Activated naive CD4-positive, alpha-beta T cell treated with anti-CD3 and anti-CD28 coated beads, Interleukin-2, amount 10 ng/mL, durations not matched to agents 7 days and 5 days (primary cell): ENCODE data around the gene TRIO.

Experiments used
- CTCF ChIA-PET: fragments of 350-600 bp; sonication (Branson Sonifier 250); formaldehyde crosslinking; loops from one replicate; lab custom pipeline; 2021; ENCODE audit warnings: antibody characterized with exemption; lab: Charles Lee
- DNase-seq: peaks from one replicate; pipeline ENCODE4 v3.0.0-alpha.2; 2020
- H3K27ac Mint-ChIP-seq: one replicate; pipeline ENCODE4 v1.8.0; 2021; ENCODE audit warnings: mild to moderate bottlenecking, moderate library complexity, mixed read lengths
- H3K27me3 Mint-ChIP-seq: one replicate; pipeline ENCODE4 v1.8.0; 2021; ENCODE audit warnings: mild to moderate bottlenecking, mixed read lengths
- H3K36me3 Mint-ChIP-seq: one replicate; pipeline ENCODE4 v1.8.0; 2021; ENCODE audit warnings: mixed read lengths
- H3K4me1 Mint-ChIP-seq: one replicate; pipeline ENCODE4 v1.8.0; 2021; ENCODE audit warnings: mixed read lengths
- H3K4me3 Mint-ChIP-seq: one replicate; pipeline ENCODE4 v1.8.0; 2021; ENCODE audit warnings: mild to moderate bottlenecking, moderate library complexity, mixed read lengths
- H3K9me3 Mint-ChIP-seq: one replicate; pipeline ENCODE4 v1.8.0; 2021; ENCODE audit warnings: mixed read lengths

TRIO gene

GRCh38 chr5:14510156-14510734 is 367.1 kb downstream of the TRIO start:
- Mint-ChIP-seq H3K27ac (no peak overlapping the region), H3K4me3 (no peak overlapping the region), H3K4me1 (no peaks in the 10 kb centered on the region), H3K9me3 (no peaks in the 10 kb centered on the region), H3K36me3 (no peaks in the 10 kb centered on the region), H3K27me3 (no peaks in the 10 kb centered on the region)
- CTCF ChIA-PET, result no interaction called here
- DNase-seq, result no peak

GRCh38 chr5:14510880-14511279 is 367.7 kb downstream of the TRIO start:
- no peak overlapping the region for H3K4me3 Mint-ChIP-seq
- no peaks in the 10 kb centered on the region for H3K36me3 Mint-ChIP-seq
- no peaks in the 10 kb centered on the region for H3K4me1 Mint-ChIP-seq
- CTCF ChIA-PET, result no interaction called here
- no peak for DNase-seq
- H3K27me3 Mint-ChIP-seq, result no peaks in the 10 kb centered on the region
- peaks cover 3% of the 10 kb centered on the region for H3K9me3 Mint-ChIP-seq
- no peak overlapping the region for H3K27ac Mint-ChIP-seq

DNA sequence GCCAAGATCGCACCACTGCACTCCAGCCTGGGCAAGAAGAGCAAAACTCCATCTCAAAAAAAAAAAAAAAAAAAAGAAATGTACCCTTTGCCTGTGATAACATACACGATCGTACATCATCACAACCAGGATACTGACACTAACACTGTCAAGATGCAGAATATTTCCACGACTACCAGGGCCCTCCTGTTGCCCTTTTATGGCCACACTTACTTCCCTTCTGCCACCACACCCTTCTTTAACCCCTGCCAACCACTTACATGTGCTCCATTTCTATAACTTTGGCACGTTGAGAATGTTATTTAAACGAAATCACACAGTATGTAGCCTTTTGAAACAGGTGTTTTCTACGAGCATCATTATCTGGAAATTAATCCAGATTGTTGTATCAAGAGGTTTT is 369.4 kb downstream of the TRIO start:
- H3K9me3 Mint-ChIP-seq, result peaks cover 3% of the 10 kb centered on the region
- no peaks in the 10 kb centered on the region for H3K36me3 Mint-ChIP-seq
- H3K27me3 Mint-ChIP-seq, result peaks cover 13% of the 10 kb centered on the region
- H3K27ac Mint-ChIP-seq, result no peak overlapping the region
- no peak for DNase-seq
- CTCF ChIA-PET, result no interaction called here
- H3K4me1 Mint-ChIP-seq, result no peaks in the 10 kb centered on the region
- no peak overlapping the region for H3K4me3 Mint-ChIP-seq

GRCh38 chr5:14513266-14513665 is 370.1 kb downstream of the TRIO start:
- Mint-ChIP-seq H3K4me1 (no peaks in the 10 kb centered on the region), H3K4me3 (no peak overlapping the region), H3K27me3 (peaks cover 17% of the 10 kb centered on the region), H3K36me3 (no peaks in the 10 kb centered on the region), H3K9me3 (peaks cover 3% of the 10 kb centered on the region), H3K27ac (no peak overlapping the region)
- DNase-seq, result no peak
- CTCF ChIA-PET, result no interaction called here

GRCh38 chr5:14516901-14517300 is 373.8 kb downstream of the TRIO start:
- CTCF ChIA-PET, result no interaction called here
- no peak overlapping the region for H3K27ac Mint-ChIP-seq
- peaks cover 14% of the 10 kb centered on the region for H3K9me3 Mint-ChIP-seq
- peaks cover 21% of the 10 kb centered on the region for H3K27me3 Mint-ChIP-seq
- no peak overlapping the region for H3K4me3 Mint-ChIP-seq
- H3K36me3 Mint-ChIP-seq, result no peaks in the 10 kb centered on the region
- no peaks in the 10 kb centered on the region for H3K4me1 Mint-ChIP-seq
- DNase-seq, result no peak

DNA sequence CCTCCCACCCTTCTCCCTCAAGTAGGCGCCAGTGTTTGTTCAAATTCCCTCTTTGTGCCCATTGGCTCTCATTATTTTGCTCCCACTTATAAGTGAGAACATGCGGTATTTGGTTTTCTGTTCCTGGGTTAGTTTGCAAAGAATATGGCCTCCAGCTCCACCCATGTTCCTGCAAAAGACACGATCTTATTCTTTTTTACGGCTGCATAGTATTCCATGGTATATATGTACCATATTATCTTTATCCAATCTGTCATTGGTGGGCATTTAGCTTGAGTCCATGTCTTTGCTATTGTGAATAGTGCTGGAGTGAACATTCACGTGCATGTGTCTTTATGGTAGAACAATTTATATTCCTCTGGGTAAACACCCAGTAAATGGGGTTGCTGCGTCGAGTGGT is 375.5 kb downstream of the TRIO start:
- no peak overlapping the region for H3K4me3 Mint-ChIP-seq
- H3K27me3 Mint-ChIP-seq, result peaks cover 22% of the 10 kb centered on the region
- H3K27ac Mint-ChIP-seq, result no peak overlapping the region
- H3K9me3 Mint-ChIP-seq, result peaks cover 17% of the 10 kb centered on the region
- CTCF ChIA-PET, result no interaction called here
- no peak for DNase-seq
- no peaks in the 10 kb centered on the region for H3K4me1 Mint-ChIP-seq
- H3K36me3 Mint-ChIP-seq, result no peaks in the 10 kb centered on the region

DNA sequence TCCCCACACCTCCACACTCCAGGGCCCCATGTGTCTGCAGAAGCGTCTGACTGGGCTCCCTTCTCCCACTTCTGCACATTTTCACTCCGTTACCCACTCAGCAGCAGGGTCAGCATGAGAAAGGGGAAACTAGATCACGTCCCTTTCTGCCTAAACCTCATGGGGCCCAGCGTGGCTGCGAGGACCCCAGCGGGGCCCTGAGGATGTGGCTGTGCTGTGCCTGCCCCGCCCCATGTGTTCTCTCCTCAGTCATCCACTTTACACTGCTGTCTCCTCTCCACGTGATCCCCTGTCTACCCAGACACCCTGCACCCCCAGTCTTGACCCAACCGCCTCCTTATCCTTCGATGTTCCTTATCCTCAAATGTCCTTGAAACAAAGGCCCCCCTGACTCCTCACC is 378.6 kb downstream of the TRIO start:
- peaks cover 21% of the 10 kb centered on the region for H3K27me3 Mint-ChIP-seq
- CTCF ChIA-PET, result interaction anchor here (0.7 kb wide), 1 partner anchor 9 kb away, joined by 3 read pairs; no protein-coding TSS in a partner anchor
- H3K36me3 Mint-ChIP-seq, result no peaks in the 10 kb centered on the region
- H3K4me3 Mint-ChIP-seq, result no peak overlapping the region
- no peak overlapping the region for H3K27ac Mint-ChIP-seq
- peaks cover 14% of the 10 kb centered on the region for H3K9me3 Mint-ChIP-seq
- H3K4me1 Mint-ChIP-seq, result no peaks in the 10 kb centered on the region
- no peak for DNase-seq

DNA sequence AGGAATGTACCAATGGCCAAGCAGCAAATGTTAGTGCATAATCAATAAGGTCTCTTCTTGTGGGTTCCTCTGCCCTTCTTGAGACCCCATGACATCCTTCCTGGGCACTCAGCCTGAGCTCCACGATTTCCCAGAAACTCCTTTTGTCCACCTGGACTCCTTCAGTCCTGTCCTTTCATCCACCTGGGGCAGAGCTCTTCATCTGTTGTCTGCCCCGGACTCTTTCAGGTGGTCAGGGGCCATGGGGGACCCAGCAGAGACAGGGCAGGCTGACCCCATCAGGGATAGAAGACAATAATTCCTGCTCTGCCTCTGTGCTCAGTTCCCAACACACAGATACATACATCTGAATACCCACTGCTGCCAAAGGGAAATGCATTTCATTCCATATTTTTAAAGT is 379.6 kb downstream of the TRIO start:
- Mint-ChIP-seq H3K4me3 (no peak overlapping the region), H3K9me3 (peaks cover 14% of the 10 kb centered on the region), H3K27me3 (peaks cover 14% of the 10 kb centered on the region), H3K27ac (no peak overlapping the region), H3K36me3 (no peaks in the 10 kb centered on the region), H3K4me1 (no peaks in the 10 kb centered on the region)
- DNase-seq, result no peak
- CTCF ChIA-PET, result no interaction called here

GRCh38 chr5:14523243-14524034 is 380.3 kb downstream of the TRIO start:
- Mint-ChIP-seq H3K36me3 (no peaks in the 10 kb centered on the region), H3K4me3 (no peak overlapping the region), H3K27me3 (peaks cover 12% of the 10 kb centered on the region), H3K9me3 (peaks cover 13% of the 10 kb centered on the region), H3K27ac (no peak overlapping the region), H3K4me1 (no peaks in the 10 kb centered on the region)
- CTCF ChIA-PET, result no interaction called here
- DNase-seq, result no peak

- no peaks in the 10 kb centered on the region for H3K4me1 Mint-ChIP-seq
- CTCF ChIA-PET, result interaction anchor here (1.8 kb wide), 1 partner anchor 123 kb away, joined by 3 read pairs; no protein-coding TSS in a partner anchor
- H3K36me3 Mint-ChIP-seq, result no peaks in the 10 kb centered on the region
- peaks cover 12% of the 10 kb centered on the region for H3K27me3 Mint-ChIP-seq
- H3K4me3 Mint-ChIP-seq, result no peak overlapping the region
- DNase-seq, result no peak
- H3K27ac Mint-ChIP-seq, result peak overlapping the region; percentile 35
- H3K9me3 Mint-ChIP-seq, result peaks cover 7% of the 10 kb centered on the region
Measured at GRCh38 chr5:14525397-14525796, 382.3 kb downstream of the TRIO start.

- no peak for DNase-seq
- Mint-ChIP-seq H3K27ac (no peak overlapping the region), H3K9me3 (peaks cover 7% of the 10 kb centered on the region), H3K4me1 (no peaks in the 10 kb centered on the region), H3K4me3 (no peak overlapping the region), H3K27me3 (peaks cover 11% of the 10 kb centered on the region), H3K36me3 (no peaks in the 10 kb centered on the region)
- CTCF ChIA-PET, result interaction anchor here (0.6 kb wide), 1 partner anchor 609 kb away, joined by 3 read pairs; no protein-coding TSS in a partner anchor
Measured at GRCh38 chr5:14526493-14526892, 383.4 kb downstream of the TRIO start.

- Mint-ChIP-seq H3K36me3 (no peaks in the 10 kb centered on the region), H3K9me3 (no peaks in the 10 kb centered on the region), H3K27ac (no peak overlapping the region), H3K27me3 (peaks cover 13% of the 10 kb centered on the region), H3K4me1 (no peaks in the 10 kb centered on the region), H3K4me3 (no peak overlapping the region)
- no peak for DNase-seq
- CTCF ChIA-PET, result no interaction called here
Measured at GRCh38 chr5:14528115-14528514, 385.0 kb downstream of the TRIO start.

DNA sequence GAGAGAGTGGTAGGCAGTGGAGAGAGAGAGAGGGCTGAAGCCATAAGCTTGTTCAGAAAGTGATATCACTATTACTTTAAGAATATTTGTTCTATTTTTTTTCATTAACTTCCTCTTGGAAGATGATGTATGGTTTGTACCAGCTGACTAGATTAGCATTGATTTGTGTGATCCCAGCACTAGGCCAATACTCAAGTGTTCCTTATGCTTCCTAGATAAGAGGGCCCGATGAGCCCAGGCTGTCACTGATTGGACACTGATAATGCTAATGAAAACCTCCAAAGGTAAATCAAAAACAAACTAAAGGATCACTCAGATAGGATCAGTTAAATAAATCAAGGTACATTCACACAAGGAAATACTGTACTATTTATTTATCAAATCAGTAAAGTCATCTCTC is 385.8 kb downstream of the TRIO start:
- Mint-ChIP-seq H3K27me3 (peaks cover 13% of the 10 kb centered on the region), H3K27ac (no peak overlapping the region), H3K4me1 (no peaks in the 10 kb centered on the region)

GRCh38 chr5:14531668-14532067 is 388.5 kb downstream of the TRIO start:
- H3K27me3 Mint-ChIP-seq, result peaks cover 7% of the 10 kb centered on the region
- CTCF ChIA-PET, result no interaction called here

More for the DNA sequence above, 385.8 kb downstream of the TRIO start:
- no peak for DNase-seq
- Mint-ChIP-seq H3K36me3 (no peaks in the 10 kb centered on the region), H3K9me3 (no peaks in the 10 kb centered on the region), H3K4me3 (no peak overlapping the region)
- CTCF ChIA-PET, result no interaction called here

GRCh38 chr5:14532180-14532579 is 389.0 kb downstream of the TRIO start:
- H3K4me3 Mint-ChIP-seq, result no peak overlapping the region
- H3K4me1 Mint-ChIP-seq, result no peaks in the 10 kb centered on the region
- peaks cover 7% of the 10 kb centered on the region for H3K27me3 Mint-ChIP-seq
- H3K36me3 Mint-ChIP-seq, result no peaks in the 10 kb centered on the region
- no peaks in the 10 kb centered on the region for H3K9me3 Mint-ChIP-seq
- no peak for DNase-seq
- CTCF ChIA-PET, result no interaction called here
- no peak overlapping the region for H3K27ac Mint-ChIP-seq

More at GRCh38 chr5:14531668-14532067, 388.5 kb downstream of the TRIO start:
- DNase-seq, result no peak
- Mint-ChIP-seq H3K9me3 (no peaks in the 10 kb centered on the region), H3K4me1 (no peaks in the 10 kb centered on the region), H3K4me3 (no peak overlapping the region), H3K27ac (no peak overlapping the region), H3K36me3 (no peaks in the 10 kb centered on the region)
